Neural cell (in vitro differentiated cells): Measurements from ENCODE around the gene MAPT. TPM values are rescaled to one million over a fixed set of nuclear protein-coding genes. Genes with fewer than 3 reads are reported as not detected.

ENCODE experiments used
- H2AFZ ChIP-seq: fragments of 200-600, 300-800 bp; sonication (generic), shearing (Covaris generic); 2 replicates; pipeline ENCODE4 v1.6.0; 2014; ENCODE audit warnings: low read depth, mild to moderate bottlenecking, antibody characterized with exemption, low read length, moderate library complexity
- H3F3A ChIP-seq: fragments of 200-600 bp; shearing (Covaris generic); 2 replicates; pipeline ENCODE4 v1.6.1; 2016; ENCODE audit warnings: mild to moderate bottlenecking, moderate library complexity, mixed read lengths, antibody characterized with exemption, low read length; ENCODE audit not compliant: insufficient read depth, poor library complexity, severe bottlenecking
- H3K27ac ChIP-seq: fragments of 200-600, 300-800 bp; sonication (generic), shearing (Covaris generic); 2 replicates; pipeline ENCODE4 v1.5.1; 2014; ENCODE audit warnings: mild to moderate bottlenecking, low read length, moderate library complexity
- H3K27me3 ChIP-seq: fragments of 300-800, 200-600 bp; sonication (generic), shearing (Covaris generic); 2 replicates; pipeline ENCODE4 v1.6.0; 2014; ENCODE audit warnings: mild to moderate bottlenecking, low read depth, low read length, moderate library complexity; ENCODE audit not compliant: insufficient read depth
- H3K36me3 ChIP-seq: fragments of 300-800, 200-600 bp; sonication (generic), shearing (Covaris generic); 2 replicates; pipeline ENCODE4 v1.5.1; 2014; ENCODE audit warnings: mild to moderate bottlenecking, antibody characterized with exemption, low read length, moderate library complexity; ENCODE audit not compliant: insufficient read depth
- H3K4me2 ChIP-seq: fragments of 300-800, 200-600 bp; sonication (generic), shearing (Covaris generic); 2 replicates; pipeline ENCODE4 v1.6.0; 2014; ENCODE audit warnings: mild to moderate bottlenecking, low read length
- H3K4me3 ChIP-seq: fragments of 300-800, 200-600 bp; sonication (generic), shearing (Covaris generic); 2 replicates; pipeline ENCODE4 v1.5.1; 2014; ENCODE audit warnings: mild to moderate bottlenecking, low read length, moderate library complexity
- H3K79me2 ChIP-seq: fragments of 200-600 bp; shearing (Covaris generic); replicated peaks from 2 replicates; pipeline ENCODE4 v1.6.0; 2014; ENCODE audit warnings: mild to moderate bottlenecking, low read length, moderate library complexity; ENCODE audit not compliant: insufficient read depth
- H3K9ac ChIP-seq: fragments of 300-800, 200-600 bp; sonication (generic), shearing (Covaris generic); 2 replicates; pipeline ENCODE4 v1.6.1; 2016; ENCODE audit warnings: mild to moderate bottlenecking, low read length, mixed read lengths
- H3K9me2 ChIP-seq: fragments of 200-600 bp; shearing (Covaris generic); 2 replicates; pipeline ENCODE4 v1.6.1; 2016; ENCODE audit warnings: mild to moderate bottlenecking, low read length, mixed read lengths; ENCODE audit not compliant: insufficient read depth
- H3K9me3 ChIP-seq: fragments of 200-600, 300-800 bp; sonication (generic), shearing (Covaris generic); 2 replicates; pipeline ENCODE4 v1.6.1; 2016; ENCODE audit warnings: mild to moderate bottlenecking, mixed run types, low read length, moderate library complexity, mixed read lengths
- H4K20me1 ChIP-seq: fragments of 200-600 bp; shearing (Covaris generic); 2 replicates; pipeline ENCODE4 v1.6.1; 2016; ENCODE audit warnings: mild to moderate bottlenecking, mixed run types; ENCODE audit not compliant: insufficient read depth
- EP300 ChIP-seq: fragments of 450-650 bp; conservative IDR thresholded peaks from 2 replicates; pipeline ENCODE4 v1.6.1; 2014; ENCODE audit warnings: antibody characterized with exemption, mild to moderate bottlenecking, moderate library complexity; ENCODE audit not compliant: poor library complexity, severe bottlenecking
- EZH2 ChIP-seq: fragments of 200-600, 300-800 bp; shearing (Covaris generic), sonication (generic); IDR thresholded peaks from 2 replicates; pipeline ENCODE4 v1.6.1; 2014; ENCODE audit warnings: antibody characterized with exemption, low read length, borderline replicate concordance, mild to moderate bottlenecking; ENCODE audit not compliant: insufficient read depth, poor library complexity, severe bottlenecking
- MXI1 ChIP-seq: fragments of 450-650 bp; conservative IDR thresholded peaks from 2 replicates; pipeline ENCODE4 v1.6.1; 2014; ENCODE audit warnings: antibody characterized with exemption, mild to moderate bottlenecking; ENCODE audit not compliant: poor library complexity, severe bottlenecking
- POLR2AphosphoS5 ChIP-seq: IDR thresholded peaks from 2 replicates; pipeline ENCODE4 v1.6.1; 2012
- RAD21 ChIP-seq: fragments of 450-650 bp; conservative IDR thresholded peaks from 2 replicates; pipeline ENCODE4 v1.6.1; 2014; ENCODE audit warnings: antibody characterized with exemption, mild to moderate bottlenecking, moderate library complexity
- SMC3 ChIP-seq: fragments of 450-650 bp; conservative IDR thresholded peaks from 2 replicates; pipeline ENCODE4 v1.6.1; 2014; ENCODE audit warnings: antibody characterized with exemption, mild to moderate bottlenecking, moderate library complexity; ENCODE audit not compliant: poor library complexity
- TAF1 ChIP-seq: IDR thresholded peaks from 2 replicates; pipeline ENCODE4 v1.6.1; 2012; ENCODE audit warnings: low read depth
- polyA plus RNA-seq: library from polyadenylated mRNA; depleted of rRNA; stranded (reverse); fragments of >200 nt; gene quantifications from 2 replicates; pipeline ENCODE4 v1.2.3, GENCODE V29; 2014
- TF ChIP-seq, protein P1 (sequence below): fragments of 450-650 bp; IDR thresholded peaks from 2 replicates; pipeline ENCODE4 v1.5.1; 2014; ENCODE audit warnings: antibody characterized with exemption, mild to moderate bottlenecking, moderate library complexity; ENCODE audit not compliant: poor library complexity, severe bottlenecking
- TF ChIP-seq, protein P2 (sequence below): IDR thresholded peaks from 2 replicates; pipeline ENCODE4 v1.6.1; 2012; ENCODE audit warnings: borderline replicate concordance

Gene MAPT
- polyA plus RNA-seq, 1 donor from 2014 or later, result 94.5 TPM

DNA sequence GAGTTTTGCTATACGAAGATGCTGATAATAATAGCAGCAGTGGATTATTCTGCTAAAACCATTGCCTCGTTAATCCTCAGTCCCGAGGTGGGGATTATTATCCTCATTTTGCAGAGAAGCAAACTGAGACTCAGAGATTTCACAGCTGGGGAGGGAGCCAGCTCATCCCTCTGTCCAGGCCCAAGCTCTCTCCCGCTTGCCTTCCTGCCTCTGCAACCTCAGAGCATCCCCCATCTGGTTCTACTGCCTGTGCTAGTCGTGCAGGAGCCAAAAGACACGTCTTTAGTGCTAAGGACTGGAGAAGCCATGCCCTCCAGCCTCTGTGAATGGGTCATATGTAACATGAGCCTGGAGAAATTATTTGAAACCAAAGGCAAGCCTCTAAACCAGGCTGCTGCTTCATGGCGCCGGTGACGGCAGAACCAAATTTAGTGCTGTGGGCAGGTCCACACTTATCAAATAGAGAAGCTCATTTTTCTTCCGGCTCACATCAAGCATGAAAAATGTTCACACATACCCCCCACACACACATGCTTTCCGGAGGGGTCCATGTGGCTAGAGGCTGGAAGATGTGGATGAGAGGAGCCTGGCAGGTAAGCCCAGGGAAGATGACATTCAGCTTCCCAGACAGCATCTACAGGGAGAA, 13.5 kb downstream of the MAPT start:
- Histone ChIP-seq H3K27ac (no peak overlapping the region), H3K36me3 (peaks cover 7% of the 10 kb centered on the region), H3K9me2 (no peaks in the 10 kb centered on the region), H3K4me3 (no peak overlapping the region), H3K9me3 (peaks cover 11% of the 10 kb centered on the region), H3K9ac (no peak overlapping the region), H3K27me3 (no peaks in the 10 kb centered on the region), H2AFZ (no peak overlapping the region), H3F3A (peaks cover 4% of the 10 kb centered on the region), H4K20me1 (peaks cover 53% of the 10 kb centered on the region), H3K4me2 (no peak overlapping the region), H3K79me2 (peaks cover 57% of the 10 kb centered on the region)
- TF ChIP-seq, protein P1, sequence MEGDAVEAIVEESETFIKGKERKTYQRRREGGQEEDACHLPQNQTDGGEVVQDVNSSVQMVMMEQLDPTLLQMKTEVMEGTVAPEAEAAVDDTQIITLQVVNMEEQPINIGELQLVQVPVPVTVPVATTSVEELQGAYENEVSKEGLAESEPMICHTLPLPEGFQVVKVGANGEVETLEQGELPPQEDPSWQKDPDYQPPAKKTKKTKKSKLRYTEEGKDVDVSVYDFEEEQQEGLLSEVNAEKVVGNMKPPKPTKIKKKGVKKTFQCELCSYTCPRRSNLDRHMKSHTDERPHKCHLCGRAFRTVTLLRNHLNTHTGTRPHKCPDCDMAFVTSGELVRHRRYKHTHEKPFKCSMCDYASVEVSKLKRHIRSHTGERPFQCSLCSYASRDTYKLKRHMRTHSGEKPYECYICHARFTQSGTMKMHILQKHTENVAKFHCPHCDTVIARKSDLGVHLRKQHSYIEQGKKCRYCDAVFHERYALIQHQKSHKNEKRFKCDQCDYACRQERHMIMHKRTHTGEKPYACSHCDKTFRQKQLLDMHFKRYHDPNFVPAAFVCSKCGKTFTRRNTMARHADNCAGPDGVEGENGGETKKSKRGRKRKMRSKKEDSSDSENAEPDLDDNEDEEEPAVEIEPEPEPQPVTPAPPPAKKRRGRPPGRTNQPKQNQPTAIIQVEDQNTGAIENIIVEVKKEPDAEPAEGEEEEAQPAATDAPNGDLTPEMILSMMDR, result no peak
- TF ChIP-seq RAD21, result no peak
- no peak for TF ChIP-seq POLR2AphosphoS5
- TF ChIP-seq MXI1, result no peak
- no peak for TF ChIP-seq EZH2
- TF ChIP-seq TAF1, result no peak
- TF ChIP-seq EP300, result no peak
- TF ChIP-seq, protein P2, sequence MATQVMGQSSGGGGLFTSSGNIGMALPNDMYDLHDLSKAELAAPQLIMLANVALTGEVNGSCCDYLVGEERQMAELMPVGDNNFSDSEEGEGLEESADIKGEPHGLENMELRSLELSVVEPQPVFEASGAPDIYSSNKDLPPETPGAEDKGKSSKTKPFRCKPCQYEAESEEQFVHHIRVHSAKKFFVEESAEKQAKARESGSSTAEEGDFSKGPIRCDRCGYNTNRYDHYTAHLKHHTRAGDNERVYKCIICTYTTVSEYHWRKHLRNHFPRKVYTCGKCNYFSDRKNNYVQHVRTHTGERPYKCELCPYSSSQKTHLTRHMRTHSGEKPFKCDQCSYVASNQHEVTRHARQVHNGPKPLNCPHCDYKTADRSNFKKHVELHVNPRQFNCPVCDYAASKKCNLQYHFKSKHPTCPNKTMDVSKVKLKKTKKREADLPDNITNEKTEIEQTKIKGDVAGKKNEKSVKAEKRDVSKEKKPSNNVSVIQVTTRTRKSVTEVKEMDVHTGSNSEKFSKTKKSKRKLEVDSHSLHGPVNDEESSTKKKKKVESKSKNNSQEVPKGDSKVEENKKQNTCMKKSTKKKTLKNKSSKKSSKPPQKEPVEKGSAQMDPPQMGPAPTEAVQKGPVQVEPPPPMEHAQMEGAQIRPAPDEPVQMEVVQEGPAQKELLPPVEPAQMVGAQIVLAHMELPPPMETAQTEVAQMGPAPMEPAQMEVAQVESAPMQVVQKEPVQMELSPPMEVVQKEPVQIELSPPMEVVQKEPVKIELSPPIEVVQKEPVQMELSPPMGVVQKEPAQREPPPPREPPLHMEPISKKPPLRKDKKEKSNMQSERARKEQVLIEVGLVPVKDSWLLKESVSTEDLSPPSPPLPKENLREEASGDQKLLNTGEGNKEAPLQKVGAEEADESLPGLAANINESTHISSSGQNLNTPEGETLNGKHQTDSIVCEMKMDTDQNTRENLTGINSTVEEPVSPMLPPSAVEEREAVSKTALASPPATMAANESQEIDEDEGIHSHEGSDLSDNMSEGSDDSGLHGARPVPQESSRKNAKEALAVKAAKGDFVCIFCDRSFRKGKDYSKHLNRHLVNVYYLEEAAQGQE, result no peak
- no peak for TF ChIP-seq SMC3

DNA sequence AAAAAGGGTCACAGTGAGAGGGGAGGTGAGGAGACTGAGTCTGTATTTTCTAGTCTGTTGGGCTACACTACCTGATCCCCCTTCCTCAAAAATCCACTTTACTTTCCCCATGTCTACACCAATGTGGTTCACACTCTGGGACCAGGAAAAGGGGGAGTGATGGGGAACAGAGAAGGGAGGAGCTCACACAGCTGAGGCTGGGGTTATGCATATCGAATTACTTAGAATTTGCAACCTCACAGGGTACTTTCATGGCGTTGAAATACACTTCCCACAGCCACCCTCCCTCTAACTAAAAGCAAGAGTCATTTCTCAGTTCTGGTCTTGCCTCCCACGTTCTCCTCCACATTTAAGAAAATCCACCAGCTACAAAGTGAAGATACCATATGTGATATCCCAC, 14.1 kb downstream of the MAPT start:
- Histone ChIP-seq H2AFZ (no peak overlapping the region), H3K4me3 (no peak overlapping the region), H3K27me3 (no peaks in the 10 kb centered on the region), H3K9ac (no peak overlapping the region), H3F3A (no peaks in the 10 kb centered on the region), H3K79me2 (peaks cover 53% of the 10 kb centered on the region), H3K4me2 (no peak overlapping the region), H4K20me1 (peaks cover 53% of the 10 kb centered on the region), H3K27ac (no peak overlapping the region), H3K9me2 (no peaks in the 10 kb centered on the region), H3K36me3 (peaks cover 11% of the 10 kb centered on the region), H3K9me3 (peaks cover 11% of the 10 kb centered on the region)
- no peak for TF ChIP-seq EP300
- TF ChIP-seq, protein P2, result no peak
- TF ChIP-seq, protein P1, result no peak
- TF ChIP-seq TAF1, result no peak
- no peak for TF ChIP-seq POLR2AphosphoS5
- TF ChIP-seq MXI1, result no peak
- no peak for TF ChIP-seq RAD21
